Gastroesophageal sphincter (tissue), 4 donors: ENCODE results near the gene FKRP. TPM values are rescaled to one million over a fixed set of nuclear protein-coding genes. Genes with fewer than 3 reads are reported as not detected.

Experiments
- ATAC-seq: fragments of 150-250 bp; one replicate; pipeline ENCODE4 v1.9.1; 2016; ENCODE audit warnings: mild to moderate bottlenecking, moderate library complexity
- H3K27ac ChIP-seq, 4 donors: fragments of 200-600 bp; sonication (generic) in 3 of 4; 1 replicate in 3 of 4; 2 replicates in 1 of 4; pipeline ENCODE4 v1.5.1; 2016 to 2019
- H3K27me3 ChIP-seq: fragments of 200-600 bp; sonication (generic); one replicate; pipeline ENCODE4 v1.5.1; 2019
- H3K36me3 ChIP-seq, 2 donors: fragments of 200-600 bp; sonication (generic); one replicate each; pipeline ENCODE4 v1.5.1; 2019; ENCODE audit warnings: control low read depth in 1 of 2
- H3K4me1 ChIP-seq, 3 donors: fragments of 200-600 bp; sonication (generic); 1 replicate in 2 of 3; 2 replicates in 1 of 3; pipeline ENCODE4 v1.5.1; 2016 to 2019; ENCODE audit warnings: control low read depth in 2 of 3
- H3K4me3 ChIP-seq, 2 donors: fragments of 200-600 bp; sonication (generic); one replicate each; pipeline ENCODE4 v1.5.1; 2019; ENCODE audit warnings: mild to moderate bottlenecking in 1 of 2, moderate library complexity in 1 of 2
- H3K9me3 ChIP-seq, 3 donors: fragments of 200-600 bp; sonication (generic); one replicate each; pipeline ENCODE4 v1.5.1; 2017 to 2019; ENCODE audit warnings: control low read depth in 2 of 3
- CTCF ChIP-seq, 4 experiments: fragments of 200-600 bp in 2 of 4; fragments of 450-650 bp in 2 of 4; sonication (generic) in 1 of 4; IDR thresholded peaks; one replicate each; pipeline ENCODE4 v1.5.1; 2017 to 2019; ENCODE audit warnings: antibody characterized with exemption in 4 of 4, mild to moderate bottlenecking in 2 of 4, moderate library complexity in 2 of 4
- EP300 ChIP-seq: sonication (generic); formaldehyde crosslinking; IDR thresholded peaks from one replicate; pipeline ENCODE4 v1.6.1; 2017; ENCODE audit warnings: antibody characterized with exemption, mild to moderate bottlenecking
- POLR2A ChIP-seq, 2 donors: fragments of 450-650 bp; IDR thresholded peaks; one replicate each; pipeline ENCODE4 v1.6.1; 2017; ENCODE audit warnings: antibody characterized with exemption in 2 of 2, mild to moderate bottlenecking in 2 of 2, moderate library complexity in 1 of 2
- POLR2AphosphoS5 ChIP-seq: sonication (generic); formaldehyde crosslinking; IDR thresholded peaks from one replicate; pipeline ENCODE4 v1.6.1; 2017; ENCODE audit warnings: antibody characterized with exemption
- WGBS, 2 donors: methylation state at CpG; one replicate each; pipeline ENCODE4 v1.1.5; 2018; ENCODE audit warnings: low coverage in 1 of 2; 5-methylcytosine and 5-hydroxymethylcytosine counted together
- total RNA-seq, 4 donors: library from RNA; depleted of rRNA; stranded (reverse); fragments of >200 nt; gene quantifications; one replicate each; pipeline ENCODE4 v1.1.0, GENCODE V29; 2016

FKRP gene
- total RNA-seq, 4 donors from 2014 or later = 18.7 to 22.5 (median 20.3) TPM

- Histone ChIP-seq H3K9me3 (no peaks in the 10 kb centered on the region), H3K27me3 (no peaks in the 10 kb centered on the region), H3K4me1 (peaks cover 0 to 61% (median 33%) of the 10 kb centered on the region in 3 donors), H3K36me3 (peaks cover 0 to 27% of the 10 kb centered on the region in 2 donors), H3K27ac (peak within 1 kb of the TSS; percentile 79 to 97 (median 90)), H3K4me3 (peak within 1 kb of the TSS; percentile 96 to 100)
- peak; percentile 87 for ATAC-seq
- TF ChIP-seq POLR2AphosphoS5 = no peak
- peak; percentile 42 to 79 for TF ChIP-seq POLR2A (IDR thresholded peaks at IDR 0.05)
- WGBS, 2 donors = 14% methylated on average over 2 of the region's 74 CpGs; no CpG with 5 or more reads in 1 of the 2 donors
Measured at GRCh38 chr19:46746281-46747057, 612 bp downstream of the FKRP start, which contains the start of gene STRN4. Gene STRN4, minus strand, starts transcription at chr19:46746450. Its CDS starts 20 bp downstream, at chr19:46746430.

- peaks cover 0 to 42% of the 10 kb centered on the region in 2 donors for H3K36me3 ChIP-seq
- peaks cover 0 to 42% (median 23%) of the 10 kb centered on the region in 3 donors for H3K4me1 ChIP-seq
- no peaks in the 10 kb centered on the region for H3K9me3 ChIP-seq
- no peak for ATAC-seq
- no peak overlapping the region for H3K27ac ChIP-seq
- H3K4me3 ChIP-seq = no peak overlapping the region
- WGBS, 2 donors = 81% methylated on average over 17 of the region's 21 CpGs; no CpG with 5 or more reads in 1 of the 2 donors
- H3K27me3 ChIP-seq = no peaks in the 10 kb centered on the region
- TF ChIP-seq CTCF (IDR thresholded peaks at IDR 0.05) (peak in 3 of 4 experiments; percentile 59 to 77 (median 64)), EP300 (no peak), POLR2AphosphoS5 (no peak), POLR2A (IDR thresholded peaks at IDR 0.05) (no peak)
Measured at GRCh38 chr19:46748325-46749109, 2.7 kb downstream of the FKRP start.

GRCh38 chr19:46753420-46754155, 7.7 kb downstream of the FKRP start:
- no peak for ATAC-seq
- WGBS, 2 donors = 26 to 40% methylated on average over 3 to 4 of the region's 4 CpGs
- Histone ChIP-seq H3K27me3 (no peaks in the 10 kb centered on the region), H3K4me3 (no peak overlapping the region), H3K4me1 (peaks cover 0 to 35% (median 4%) of the 10 kb centered on the region in 3 donors), H3K27ac (no peak overlapping the region), H3K9me3 (no peaks in the 10 kb centered on the region), H3K36me3 (peaks cover 0 to 57% of the 10 kb centered on the region in 2 donors)
- TF ChIP-seq POLR2AphosphoS5 = no peak
- TF ChIP-seq CTCF (IDR thresholded peaks at IDR 0.05) = peak in 2 of 4 experiments; percentile 20 to 53

GRCh38 chr19:46755077-46755852, 9.4 kb downstream of the FKRP start:
- peak overlapping the region in 3 of 4 donors; percentile 60 to 69 (median 68) for H3K27ac ChIP-seq
- 46% methylated on average over 7 of the region's 39 CpGs; no CpG with 5 or more reads in 1 of the 2 donors for WGBS, 2 donors
- TF ChIP-seq CTCF (IDR thresholded peaks at IDR 0.05) = no peak
- TF ChIP-seq POLR2A (IDR thresholded peaks at IDR 0.05) = no peak
- no peak for TF ChIP-seq EP300
- TF ChIP-seq POLR2AphosphoS5 = no peak
- peaks cover 0 to 45% of the 10 kb centered on the region in 2 donors for H3K36me3 ChIP-seq
- no peak overlapping the region for H3K4me3 ChIP-seq
- H3K27me3 ChIP-seq = no peaks in the 10 kb centered on the region
- H3K9me3 ChIP-seq = no peaks in the 10 kb centered on the region
- peaks cover 0 to 48% (median 7%) of the 10 kb centered on the region in 3 donors for H3K4me1 ChIP-seq
- no peak for ATAC-seq
